ENCODE data around the gene SNN.

GRCh38 chr16:11632455-11632939 is 35.8 kb upstream of the SNN start:
- no peak for TF ChIP-seq POLR2AphosphoS5 (IDR thresholded peaks at IDR 0.05; ENCODE audit: low read depth, low read length)
- TF ChIP-seq TAF1 (IDR thresholded peaks at IDR 0.05; ENCODE audit: borderline replicate concordance, insufficient read depth, low read length): no peak
- no peak for TF ChIP-seq REST (IDR thresholded peaks at IDR 0.05; ENCODE audit: insufficient read depth in 1 of 2, low read depth in 2 of 2, low read length in 2 of 2)

All from PFSK-1 (cell line).